Stimulated activated CD4-positive, alpha-beta T cell treated with anti-CD3 and anti-CD28 coated beads, TNF-alpha, amount 100 ng/mL, for 48 hours (primary cell): ENCODE data around the gene CORIN.

Experiments
- DNase-seq, 3 donors: peaks; one replicate each; pipeline ENCODE4 v3.0.0-alpha.2; 2020; ENCODE audit warnings: low read depth in 3 of 3

The CORIN gene

DNA sequence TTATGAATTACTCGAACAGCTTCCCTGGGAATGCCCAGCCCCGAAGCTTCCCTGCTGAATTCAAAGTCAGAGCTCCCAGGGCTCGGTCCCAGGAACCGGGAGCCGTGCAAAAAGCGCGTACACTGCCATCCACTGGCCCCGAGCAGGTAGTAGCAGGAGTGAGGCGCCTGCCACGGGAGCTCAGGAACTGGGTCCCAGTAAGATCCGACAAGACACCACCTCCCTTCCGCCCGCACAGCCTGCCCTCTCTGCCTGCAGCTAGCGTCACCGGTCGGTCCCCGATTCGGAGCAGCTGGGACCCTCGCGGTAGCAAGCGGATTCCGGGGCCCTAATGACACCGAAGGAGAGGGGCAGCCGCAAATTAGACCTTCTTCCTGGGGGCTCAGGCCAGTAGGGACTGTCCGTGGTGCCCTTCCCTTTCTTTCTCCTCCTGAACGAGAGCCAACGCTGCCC lies 1.2 kb downstream of the CORIN start:
- DNase-seq: peak; percentile 32 to 38 (median 34)

DNA sequence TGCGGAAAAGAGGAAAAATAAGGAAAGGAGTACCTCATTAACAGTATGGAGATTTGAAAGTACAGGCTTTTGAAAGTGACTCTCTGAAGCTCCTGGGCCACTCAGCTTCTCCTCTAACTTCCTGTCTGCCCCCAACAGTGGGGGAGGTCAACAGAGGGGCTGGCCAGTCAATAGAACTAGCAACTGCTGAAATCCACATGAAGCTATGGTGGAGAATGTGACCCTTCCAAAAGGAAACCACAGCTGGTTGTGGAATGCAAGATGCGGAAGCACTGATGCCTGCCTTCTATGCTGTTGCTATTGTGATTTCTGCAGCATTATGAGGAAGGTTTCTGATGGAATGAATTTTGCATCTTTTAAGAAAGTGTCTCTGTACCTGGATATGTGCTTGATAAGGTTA lies 2.4 kb downstream of the CORIN start:
- no peak for DNase-seq

DNA sequence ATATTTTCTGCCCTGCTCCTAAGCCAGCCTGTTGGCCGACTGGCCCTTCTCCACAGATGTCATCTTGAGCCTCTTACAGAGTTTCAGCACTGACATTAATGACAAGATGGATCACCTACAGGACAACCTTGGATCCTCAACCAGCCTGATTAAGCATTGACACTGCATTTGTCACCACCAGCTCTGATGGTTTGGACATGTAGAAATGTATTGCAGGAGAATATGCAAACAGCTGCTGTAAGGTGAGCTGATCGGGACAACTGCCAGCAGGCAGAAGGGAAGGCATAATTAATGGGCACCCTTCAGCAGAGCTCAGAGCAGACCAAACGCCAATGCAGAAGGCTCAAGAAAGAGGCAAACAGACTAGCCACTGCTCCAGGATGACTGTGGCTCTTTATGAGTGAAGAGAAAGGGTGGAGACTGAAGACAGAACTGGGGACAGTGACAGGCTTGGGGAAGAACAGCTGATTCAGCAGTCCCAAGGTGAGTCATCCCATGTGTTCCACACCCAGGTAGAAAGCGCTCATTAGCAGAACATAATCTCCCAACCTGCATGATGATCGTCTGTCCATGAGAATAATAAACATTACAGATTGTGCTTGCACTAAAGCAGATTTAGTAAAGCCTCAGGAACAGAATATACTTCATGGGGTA lies 6.7 kb downstream of the CORIN start:
- DNase-seq: no peak

DNA sequence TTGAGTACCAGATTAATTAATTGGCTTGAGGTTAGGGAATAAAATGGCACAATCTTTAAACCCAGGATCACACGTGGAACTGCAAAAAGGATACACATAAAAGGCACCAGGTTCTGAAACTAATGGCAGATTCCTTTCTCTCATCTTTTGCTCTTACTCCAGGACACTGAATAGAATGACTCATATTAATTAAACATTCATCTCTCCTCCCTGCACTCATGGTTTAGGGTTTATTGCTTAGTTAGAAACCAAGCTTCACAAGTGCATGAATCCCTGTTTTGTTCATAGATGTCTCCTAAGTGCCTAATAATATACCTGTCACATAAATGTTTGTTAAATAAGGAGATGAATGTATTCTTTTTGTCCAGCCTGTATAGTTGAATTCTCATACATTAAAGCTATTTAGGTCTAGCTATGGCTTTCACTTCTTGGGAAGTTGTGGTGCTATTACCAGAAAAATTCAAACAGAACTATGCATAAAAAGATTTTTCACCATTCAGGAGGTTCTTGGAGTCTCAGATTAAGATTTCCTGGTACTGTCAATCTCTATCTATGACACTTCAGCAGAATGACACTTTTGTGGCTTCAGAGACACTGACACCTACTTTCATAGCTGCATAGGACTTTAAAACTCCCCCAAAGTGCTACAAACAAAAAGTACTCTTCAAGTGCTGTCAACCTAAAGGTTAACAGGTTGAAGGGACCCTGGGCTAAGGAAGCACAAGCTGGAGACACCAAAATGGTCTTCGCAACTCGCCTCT lies 7.4 kb downstream of the CORIN start:
- no peak for DNase-seq

DNA sequence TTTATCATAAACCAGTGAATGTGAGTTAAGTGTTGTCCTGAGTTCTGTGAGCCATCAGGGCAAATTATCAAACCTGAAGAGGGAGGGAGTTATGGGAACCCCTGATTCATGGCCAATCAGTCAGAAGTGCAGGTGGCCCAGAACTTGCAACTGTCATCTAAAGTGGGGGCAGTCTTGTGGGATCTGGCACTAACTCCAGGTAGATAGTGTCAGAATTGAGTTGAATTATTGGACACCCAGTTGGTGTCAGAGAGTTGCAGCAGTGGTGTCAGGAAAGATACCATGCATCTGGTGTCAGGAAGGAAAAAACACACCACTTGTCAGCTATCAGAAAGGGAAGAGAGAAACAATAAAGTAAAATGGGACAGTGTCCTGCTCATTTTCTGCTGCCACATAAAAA lies 8.4 kb downstream of the CORIN start:
- no peak for DNase-seq

DNA sequence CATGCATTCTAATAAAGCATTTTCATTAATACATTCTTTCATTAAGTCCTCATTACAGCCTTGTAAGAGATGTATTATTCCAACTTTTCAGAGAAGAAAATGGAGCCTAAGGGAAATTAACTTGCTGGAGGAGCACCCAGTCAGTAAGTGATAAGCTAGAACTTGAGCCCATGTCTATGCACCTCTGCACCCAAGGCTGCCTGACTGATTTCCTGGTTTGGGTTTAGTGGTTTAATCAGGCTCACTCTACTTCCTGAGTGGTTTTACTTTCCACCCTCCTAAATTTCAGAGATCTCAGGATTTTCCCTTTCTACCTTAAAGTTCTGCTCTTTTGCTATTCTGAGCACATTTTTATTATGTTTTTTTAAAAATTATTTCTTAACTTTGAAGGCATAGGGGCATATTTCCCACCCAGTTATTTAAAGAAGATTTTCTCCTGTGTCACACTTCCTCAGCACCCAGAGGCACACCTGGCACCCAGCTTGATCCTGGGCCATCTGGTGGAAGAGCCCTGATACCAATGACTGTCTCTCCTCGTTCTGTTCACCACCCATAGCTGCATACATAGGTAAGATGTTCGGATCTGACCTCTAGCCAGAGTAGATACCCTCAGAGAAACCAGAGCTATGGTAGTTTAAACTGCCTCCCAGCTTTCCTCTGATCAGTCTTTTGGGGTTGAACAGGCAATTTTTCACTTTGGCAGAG lies 10.4 kb downstream of the CORIN start:
- DNase-seq: no peak

DNA sequence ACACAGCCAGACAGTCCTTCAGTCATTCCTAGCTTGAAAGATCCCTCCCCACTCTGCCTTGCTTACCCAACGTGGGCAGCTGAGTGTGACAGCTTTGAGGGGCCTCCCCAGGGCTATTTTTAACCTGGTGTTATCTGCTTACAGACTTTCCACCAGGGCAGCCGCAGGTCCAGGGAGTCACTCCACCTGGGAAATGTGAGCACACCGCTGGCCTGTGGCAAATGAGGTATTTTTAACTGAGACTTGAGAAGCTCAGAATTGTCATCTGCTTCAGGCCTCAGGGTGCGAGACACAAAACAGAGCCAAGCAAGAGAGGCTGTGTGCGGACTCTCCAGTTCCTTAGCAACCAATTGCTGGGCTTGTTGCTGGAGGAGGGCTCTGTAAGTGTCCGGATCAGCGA lies 13.0 kb downstream of the CORIN start:
- DNase-seq: no peak

DNA sequence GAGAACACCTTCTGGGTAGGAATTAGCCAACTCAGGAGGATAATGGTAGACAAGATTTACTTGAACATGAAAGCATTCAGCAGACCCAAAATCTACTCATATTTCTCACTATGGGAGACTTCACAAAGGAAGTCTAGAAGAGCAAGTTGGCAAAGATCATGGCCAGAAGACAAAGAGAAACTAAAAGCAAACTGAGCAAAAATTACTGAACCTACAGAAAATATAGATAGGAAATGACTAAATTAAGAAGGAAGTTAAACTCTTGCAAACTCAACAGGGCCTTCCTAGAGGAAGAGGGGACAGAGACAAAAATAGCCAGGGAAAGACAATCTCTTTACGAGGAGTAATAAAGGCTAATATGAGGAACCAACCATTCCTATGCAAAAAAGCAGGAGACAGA lies 18.7 kb downstream of the CORIN start:
- DNase-seq: no peak

DNA sequence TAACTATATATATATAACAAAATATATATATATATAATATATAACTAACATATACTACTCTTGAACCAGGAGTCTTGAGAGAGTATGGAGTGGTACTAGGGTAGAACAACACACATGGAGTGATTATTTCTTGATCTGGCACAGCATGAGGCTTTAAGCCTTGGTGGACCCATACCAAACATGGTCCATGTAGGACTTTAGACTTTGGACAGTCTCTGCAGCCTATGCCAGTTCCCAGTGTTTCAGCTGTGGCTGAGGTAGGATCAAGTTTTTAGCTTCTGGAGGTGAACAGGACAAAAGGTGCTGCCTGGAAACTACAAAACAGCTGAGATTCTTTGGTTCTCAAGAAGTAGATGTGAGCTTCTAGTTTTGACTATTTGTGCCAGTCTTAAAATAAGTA lies 20.6 kb downstream of the CORIN start:
- no peak for DNase-seq

DNA sequence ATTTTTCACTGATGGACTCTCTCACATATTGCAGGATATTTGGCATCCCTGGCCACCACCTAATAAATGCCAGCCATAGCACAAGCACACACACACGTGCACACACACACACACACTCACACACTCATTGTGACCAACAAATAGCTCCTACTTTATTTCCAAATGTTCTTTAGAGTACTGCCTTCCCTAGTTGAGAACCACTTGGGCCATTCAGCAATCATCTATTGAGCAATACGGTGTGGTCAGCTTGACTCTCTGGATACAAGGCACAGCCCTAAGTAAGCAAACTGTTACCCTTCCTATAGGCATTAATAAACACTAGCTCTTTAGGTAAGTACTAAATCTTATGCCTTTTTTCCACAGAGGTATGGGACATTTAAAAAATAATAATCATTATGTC lies 21.1 kb downstream of the CORIN start:
- DNase-seq: no peak

DNA sequence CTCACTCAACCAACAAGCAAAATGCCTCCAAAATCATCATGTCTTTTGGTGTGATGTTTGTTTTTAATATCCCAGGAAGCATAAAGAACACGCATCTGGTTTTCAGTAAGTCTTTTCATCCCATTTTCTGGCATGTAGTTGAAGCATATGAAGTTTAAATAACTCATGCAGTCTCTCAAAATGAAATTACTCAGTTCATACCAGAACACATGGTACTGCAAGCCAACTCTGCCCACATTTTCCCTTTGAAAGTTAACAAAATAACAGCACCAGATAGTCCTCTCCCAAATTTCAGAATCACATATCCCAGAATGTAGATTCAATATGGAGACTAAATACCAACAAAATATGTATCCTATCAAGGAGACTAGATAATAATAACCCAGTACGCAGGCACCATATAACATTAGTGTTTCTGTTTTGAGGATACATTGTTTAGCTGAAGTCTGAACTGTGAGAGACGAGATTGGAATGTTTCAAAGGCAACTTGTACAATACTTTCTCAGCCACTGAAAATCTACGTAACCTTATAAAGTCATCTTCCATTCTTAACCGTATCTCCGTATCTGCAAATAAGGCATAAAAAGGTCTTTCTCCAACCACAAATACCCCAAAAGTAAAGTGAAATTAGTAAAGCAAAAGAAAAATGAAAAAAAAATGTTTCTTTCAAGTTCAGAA lies 23.1 kb downstream of the CORIN start:
- DNase-seq: no peak

DNA sequence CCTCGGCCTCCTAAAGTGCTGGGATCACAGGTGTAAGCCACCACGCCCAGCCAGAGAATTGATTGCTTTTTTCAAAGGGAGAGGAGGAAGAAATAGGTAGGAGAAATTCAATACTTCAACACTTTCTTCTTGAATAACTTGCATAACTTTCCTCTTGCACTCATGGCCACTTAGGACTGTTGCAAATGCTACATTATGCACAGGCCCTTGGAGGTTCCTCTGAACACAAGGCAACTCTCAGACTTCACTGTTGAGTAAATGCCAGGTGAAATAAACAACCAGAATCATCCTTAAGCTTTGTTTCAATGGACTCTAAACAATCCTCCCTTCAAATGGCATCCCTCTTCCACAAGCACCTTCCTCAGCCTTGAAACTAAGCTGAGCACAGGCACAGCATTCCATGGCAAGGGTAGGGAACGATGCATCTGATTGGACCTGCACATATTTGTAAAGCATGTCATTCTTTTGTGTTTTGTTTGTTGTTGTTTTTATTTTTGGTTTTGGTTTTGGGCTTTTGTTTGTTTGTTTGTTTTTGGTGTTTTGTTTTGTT lies 28.1 kb downstream of the CORIN start:
- no peak for DNase-seq

DNA sequence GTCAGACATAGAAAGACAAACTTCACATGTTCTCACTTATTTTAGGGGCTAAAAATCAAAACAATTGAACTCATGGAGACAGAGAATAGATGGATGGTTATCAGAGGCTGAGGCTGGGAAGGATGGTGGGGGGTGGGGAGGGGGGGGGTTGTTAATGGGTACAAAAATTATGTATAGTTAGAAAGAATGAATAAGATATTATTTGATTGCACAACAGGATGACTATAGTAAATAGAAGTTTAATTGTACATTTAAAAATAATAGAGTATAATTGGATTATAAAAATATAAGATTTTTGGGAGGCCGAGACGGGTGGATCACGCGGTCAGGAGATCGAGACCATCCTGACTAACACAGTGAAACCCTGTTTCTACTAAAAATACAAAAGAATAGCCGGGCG lies 33.3 kb downstream of the CORIN start:
- DNase-seq: no peak

DNA sequence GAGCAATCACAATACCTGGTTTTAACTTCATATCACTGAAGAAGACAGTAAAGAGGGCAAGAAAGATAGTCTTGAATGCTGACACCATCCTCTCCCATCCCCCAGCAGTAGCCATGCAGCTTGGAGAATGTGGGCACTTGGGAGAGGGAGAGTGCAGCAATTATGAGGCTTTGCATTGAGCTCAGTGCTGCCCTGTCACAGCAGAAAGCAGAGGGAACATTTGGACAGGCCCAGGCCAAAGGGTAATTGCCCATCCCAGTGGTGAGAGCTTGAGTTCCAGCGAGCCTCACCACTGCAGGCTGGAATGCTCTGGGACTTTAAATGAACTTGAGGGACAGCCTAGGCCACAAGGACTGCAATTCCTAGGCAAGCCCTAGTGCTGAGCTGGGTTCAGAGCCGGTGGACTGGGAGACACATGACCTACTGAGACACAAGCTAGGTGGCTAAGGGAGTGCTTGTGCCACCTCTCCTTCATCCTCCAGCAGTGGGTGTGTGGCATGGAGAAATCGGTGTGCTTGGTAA lies 36.3 kb downstream of the CORIN start:
- no peak for DNase-seq

DNA sequence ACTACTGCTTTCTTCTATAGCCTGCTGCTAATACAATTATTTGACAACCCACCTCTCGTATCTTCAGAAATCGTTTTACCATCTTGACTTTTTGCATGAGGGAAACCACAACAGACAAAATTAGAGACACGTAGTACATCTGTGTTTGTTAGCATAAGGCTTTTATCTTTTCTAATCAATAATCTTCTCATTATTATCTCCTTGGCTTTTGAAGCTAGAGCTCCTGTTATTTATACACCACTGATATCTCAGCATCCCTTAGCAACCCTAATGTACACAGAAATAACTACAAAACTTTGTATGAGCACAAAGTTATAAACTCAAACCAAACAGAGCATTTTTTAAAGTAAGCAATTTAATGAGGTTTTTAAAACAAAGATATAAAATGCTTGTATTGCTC lies 39.7 kb downstream of the CORIN start:
- DNase-seq: no peak

DNA sequence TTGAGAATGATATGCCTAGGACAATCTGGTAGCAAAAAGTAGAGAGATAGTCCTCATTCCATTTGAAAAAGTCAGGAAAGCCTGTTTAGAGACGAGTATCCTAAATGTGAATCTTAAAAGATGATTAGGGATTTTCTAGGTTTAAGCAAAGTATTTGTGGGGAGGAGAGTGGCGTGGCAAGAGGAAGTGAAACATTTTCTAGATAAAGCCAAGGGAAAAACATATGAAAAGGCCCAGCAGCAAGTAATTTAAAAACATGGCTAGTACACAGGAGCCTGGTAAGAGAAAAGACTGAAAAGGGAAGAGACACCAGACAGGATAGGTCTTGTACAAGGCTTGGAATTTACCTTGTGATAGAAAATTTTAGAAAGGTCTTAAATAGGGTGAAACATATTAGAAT lies 45.9 kb downstream of the CORIN start:
- no peak for DNase-seq

DNA sequence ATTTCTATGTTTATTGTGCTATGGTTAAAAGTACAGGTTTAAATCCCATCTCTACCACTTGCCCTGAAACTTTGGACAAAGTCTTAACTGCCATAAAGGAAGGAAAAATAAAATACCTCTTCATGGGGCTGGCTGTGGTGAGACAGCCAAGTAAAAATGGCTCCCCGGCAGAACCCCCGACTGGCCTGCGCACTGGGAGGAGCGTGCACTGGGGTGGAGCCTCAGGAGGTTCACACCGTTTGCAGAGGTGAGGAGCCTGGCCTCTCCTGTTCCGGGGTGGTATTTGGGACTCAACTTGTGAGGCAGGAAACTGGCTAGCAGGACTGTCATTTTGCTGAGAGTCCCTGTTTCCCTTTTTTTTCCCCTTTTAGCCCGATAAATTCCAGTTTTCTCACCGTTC lies 47.8 kb downstream of the CORIN start:
- DNase-seq: no peak

DNA sequence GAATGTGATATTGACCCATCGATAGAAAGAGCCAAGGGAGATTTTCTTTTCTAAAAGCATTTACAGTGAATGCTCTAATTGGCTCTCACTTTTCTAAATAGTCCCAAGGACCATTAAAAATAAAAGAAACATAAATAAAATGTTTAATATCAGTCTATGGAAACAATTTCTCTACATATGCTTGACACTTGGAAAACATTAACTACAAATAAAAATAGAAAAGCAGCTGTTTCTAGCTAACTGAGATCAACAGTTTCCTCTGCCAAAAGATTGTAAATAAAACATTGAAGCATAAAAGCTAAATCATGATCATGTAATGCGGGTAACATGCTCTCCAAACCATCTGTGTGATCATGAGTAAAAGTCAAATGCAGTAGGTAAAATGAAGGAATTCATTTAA lies 49.7 kb downstream of the CORIN start:
- no peak for DNase-seq

DNA sequence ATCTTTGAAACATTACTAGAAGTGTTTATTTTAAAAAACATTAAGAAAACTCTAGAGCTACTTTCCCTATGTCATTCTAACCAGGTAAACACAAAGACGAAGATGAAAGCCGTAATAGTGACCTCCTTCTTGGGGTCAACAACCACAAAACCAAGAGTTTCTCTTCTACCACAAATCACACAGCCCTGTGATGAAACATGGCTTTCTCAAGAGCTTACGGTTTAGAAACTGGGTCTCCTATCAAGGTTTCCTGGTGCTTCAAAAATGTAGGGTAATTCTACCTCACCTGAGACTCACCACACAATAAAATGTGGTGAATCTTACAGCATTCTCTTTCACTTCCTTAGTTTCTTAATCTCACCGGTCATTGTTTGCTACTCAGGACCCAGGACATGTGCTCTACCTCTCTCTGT lies 50.9 kb downstream of the CORIN start:
- DNase-seq: no peak

DNA sequence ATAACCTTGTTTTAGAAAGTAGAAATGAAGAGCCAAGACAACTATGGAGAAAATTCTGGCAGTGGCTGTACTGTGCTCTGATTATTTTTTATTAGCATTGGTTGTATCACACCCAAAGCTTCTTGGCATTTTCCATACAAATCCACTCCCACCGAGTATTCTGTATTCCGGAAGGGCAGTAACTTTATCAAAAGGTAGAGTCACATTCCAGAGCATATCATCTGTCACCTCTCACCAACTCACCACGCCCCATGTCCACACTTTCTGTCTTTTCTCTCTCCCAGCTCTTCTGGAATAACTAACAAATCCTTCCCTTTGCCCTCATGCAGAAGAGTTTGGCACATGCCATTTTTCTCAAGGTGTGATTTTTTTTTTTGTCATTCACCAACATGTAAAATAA lies 52.7 kb downstream of the CORIN start:
- DNase-seq: no peak

DNA sequence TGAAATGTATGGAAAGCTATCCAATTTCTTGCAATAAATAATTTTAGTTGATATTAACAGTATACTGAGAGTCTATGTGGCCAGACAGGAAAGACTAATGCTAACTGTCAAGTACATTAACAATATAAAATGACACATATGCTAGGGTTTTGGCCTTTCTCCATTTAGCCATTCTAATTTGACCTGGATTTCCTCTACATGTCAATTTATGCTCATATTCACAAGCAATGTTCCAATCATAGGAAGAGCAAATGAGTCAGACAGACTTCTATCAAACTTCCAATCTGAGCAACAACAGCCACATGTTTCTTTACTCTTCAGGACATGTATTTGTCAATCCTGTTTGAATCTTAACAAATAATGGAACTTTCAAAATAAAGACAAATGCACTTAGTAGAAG lies 53.6 kb downstream of the CORIN start:
- no peak for DNase-seq

DNA sequence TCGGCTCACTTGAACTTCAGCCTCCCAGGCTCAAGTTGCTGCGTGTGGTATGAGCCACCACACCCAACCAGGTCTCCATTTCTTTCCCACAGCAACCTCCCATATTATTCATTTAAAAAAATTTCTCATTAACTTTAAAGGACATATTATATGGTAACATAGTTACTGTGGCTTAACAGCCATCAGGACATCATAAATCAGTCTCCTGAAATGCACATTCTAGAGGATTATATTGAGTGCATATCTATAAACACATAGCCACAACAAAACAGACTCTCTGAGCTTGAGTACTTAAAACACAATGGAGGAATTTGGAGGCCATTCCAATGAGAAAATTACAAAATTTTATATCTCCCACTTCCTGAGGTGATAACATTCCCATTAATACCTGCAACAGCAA lies 61.5 kb downstream of the CORIN start:
- no peak for DNase-seq
